Endometrial microvascular endothelial cells (primary cell): ENCODE data around the gene GSTM4. TPM values are rescaled to one million over a fixed set of nuclear protein-coding genes. Genes with fewer than 3 reads are reported as not detected.
"Not testable (repeated sequence)": the region's sequence is repeated elsewhere in the genome, so short reads cannot be mapped to it uniquely, and the experiment has no call there.

Experiments used
- in situ Hi-C: cut with HindIII; loops from 2 replicates; pipeline ENCODE4 v1.10.0; 2017; ENCODE audit warnings: low sequenced_read_pairs, low pct_unique_long_range_greater_than_20kb; ENCODE audit errors: inconsistent ontology term
- total RNA-seq: library from RNA; depleted of rRNA; stranded (reverse); fragments of >200 nt; gene quantifications from one replicate; pipeline ENCODE4 v1.2.3, GENCODE V29; 2015; ENCODE audit errors: inconsistent ontology term

The GSTM4 gene
- total RNA-seq, 1 donor from 2014 or later = 6.6 TPM

DNA sequence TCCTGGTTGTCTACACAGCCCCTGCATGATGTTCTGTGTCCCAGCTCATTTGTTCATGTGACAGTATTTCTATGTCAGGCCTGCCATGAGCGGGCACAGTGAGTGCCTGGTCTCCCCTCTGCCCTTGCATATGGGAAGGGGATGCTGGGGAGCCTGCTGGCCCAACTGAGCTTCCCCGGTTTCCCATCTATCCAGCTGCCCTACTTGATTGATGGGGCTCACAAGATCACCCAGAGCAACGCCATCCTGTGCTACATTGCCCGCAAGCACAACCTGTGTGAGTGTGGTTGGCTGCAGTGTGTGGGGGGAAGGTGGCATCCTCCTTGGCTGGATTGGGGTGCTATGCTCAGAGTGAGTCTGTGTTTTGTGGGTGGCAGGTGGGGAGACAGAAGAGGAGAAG lies 1.5 kb downstream of the GSTM4 start:
- in situ Hi-C loops = no loop called here

DNA sequence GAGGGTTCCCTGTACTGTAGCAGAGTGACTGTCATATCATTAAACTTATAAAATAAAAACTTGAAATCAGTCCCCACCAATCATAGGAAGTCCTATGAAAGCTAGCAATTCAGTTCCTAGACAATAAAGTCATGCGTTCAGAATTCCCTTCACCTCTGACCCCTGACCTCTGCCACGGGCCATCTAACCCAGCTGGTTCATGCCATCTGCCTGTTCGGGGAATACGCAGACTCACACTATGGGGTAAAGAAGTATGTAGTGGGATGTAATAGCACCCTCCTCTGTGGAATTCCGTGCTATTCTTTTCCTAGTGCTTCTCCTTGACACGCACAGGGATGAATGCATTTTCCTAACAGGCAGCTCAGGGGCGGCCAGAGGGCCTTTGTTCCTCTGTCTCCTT lies 2.1 kb downstream of the GSTM4 start:
- in situ Hi-C loops = no loop called here

DNA sequence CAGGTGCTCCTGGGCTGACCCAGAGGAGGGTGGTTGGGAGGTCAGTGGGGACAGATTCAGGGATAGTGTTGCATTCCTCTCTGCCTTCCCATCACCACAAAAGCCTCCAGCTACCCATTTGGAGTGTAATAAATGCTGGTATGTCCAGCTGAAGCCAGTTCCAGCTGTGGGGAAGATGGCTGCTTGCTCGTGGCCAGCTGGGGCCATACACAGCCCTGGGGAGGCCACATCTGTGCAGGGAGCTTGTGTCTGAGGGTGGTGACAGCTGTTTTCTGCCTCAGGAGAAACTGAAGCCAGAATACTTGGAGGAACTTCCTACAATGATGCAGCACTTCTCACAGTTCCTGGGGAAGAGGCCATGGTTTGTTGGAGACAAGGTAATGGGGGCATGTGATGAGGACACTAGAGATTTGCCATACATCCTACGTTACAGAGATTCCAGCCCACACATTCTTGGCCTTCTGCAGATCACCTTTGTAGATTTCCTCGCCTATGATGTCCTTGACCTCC lies 2.7 kb downstream of the GSTM4 start:
- in situ Hi-C loops = no loop called here

DNA sequence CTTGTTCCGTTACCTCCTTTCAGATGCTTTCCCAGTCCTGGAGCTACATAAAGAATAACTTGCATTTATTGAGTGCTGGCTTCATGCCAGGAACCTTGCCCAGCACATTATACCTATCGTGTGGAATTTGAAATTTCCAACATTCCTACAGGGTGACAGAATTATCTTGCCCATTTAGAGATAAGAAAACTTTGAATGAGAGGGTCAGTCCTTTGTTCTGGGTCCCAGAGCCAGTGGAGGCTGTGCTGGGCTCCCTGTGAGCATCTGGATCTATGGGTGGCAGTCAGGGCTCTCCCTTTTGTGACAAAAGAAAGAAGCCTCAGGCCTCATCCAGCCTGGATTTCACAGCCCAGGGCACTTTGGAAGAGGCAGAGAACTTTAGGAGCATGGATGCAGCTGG lies 3.2 kb downstream of the GSTM4 start:
- in situ Hi-C loops = no loop called here

DNA sequence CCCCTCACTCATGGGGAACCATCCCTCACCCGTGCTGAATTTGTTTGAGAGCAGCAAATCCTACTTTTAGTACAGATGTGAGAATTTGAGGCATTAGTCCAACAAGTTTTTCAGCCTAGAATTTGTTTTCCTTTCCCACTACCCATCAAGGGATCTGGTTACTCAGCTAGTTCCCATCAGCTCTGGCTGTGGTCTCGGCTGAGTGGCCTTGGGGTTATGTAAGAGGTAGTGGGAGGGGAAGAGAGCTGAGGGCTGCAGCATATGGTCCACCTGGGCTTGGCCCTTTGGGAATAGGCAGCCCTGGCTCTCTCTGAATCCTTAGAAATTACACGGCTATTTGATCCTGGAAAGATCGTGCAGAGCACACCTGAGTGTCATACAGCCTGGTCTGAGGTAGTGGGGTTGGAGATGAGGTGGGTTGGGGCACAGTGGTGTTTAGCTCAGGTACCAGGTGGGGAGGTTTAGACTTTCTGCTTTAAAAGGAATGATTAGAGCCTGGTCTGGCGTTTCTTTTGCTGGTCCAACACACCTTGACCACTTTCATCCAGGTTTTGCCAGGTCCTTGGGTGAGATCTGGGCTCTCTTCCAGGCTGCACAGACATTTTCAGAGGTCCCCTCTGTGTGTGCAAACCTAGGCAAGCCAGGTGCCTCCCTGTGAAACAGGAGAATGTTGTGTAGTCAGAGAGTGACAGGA lies 4.2 kb downstream of the GSTM4 start:
- in situ Hi-C loops = no loop called here

DNA sequence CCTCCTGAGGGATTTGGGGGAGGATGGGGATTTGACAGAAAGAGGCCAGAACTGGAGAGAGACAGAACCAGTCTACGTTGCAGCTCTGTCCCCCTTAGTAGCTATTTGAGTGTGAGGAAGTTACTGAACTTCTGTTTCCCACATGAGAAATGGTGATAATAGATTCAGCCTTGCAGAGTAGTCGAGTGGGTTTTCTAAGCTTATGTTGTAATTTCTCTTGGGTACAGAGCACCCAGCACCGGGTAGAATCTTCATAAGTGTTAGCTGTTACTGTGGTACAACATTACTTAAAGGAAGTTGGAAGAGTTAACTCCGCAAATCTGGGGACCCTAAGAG lies 4.8 kb downstream of the GSTM4 start:
- in situ Hi-C loops = not testable (repeated sequence)

DNA sequence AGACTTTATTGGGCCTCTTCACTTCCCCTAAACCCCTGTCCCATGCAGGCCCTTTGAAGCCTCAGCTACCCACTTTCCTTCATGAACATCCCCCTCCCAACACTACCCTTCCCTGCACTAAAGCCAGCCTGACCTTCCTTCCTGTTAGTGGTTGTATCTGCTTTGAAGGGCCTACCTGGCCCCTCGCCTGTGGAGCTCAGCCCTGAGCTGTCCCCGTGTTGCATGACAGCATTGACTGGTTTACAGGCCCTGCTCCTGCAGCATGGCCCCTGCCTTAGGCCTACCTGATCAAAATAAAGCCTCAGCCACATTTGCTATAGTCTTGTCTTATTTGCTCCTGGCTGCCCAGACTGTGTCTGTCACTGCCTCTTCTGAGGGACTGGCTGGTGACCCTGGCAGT lies 5.5 kb downstream of the GSTM4 start:
- in situ Hi-C loops = no loop called here

DNA sequence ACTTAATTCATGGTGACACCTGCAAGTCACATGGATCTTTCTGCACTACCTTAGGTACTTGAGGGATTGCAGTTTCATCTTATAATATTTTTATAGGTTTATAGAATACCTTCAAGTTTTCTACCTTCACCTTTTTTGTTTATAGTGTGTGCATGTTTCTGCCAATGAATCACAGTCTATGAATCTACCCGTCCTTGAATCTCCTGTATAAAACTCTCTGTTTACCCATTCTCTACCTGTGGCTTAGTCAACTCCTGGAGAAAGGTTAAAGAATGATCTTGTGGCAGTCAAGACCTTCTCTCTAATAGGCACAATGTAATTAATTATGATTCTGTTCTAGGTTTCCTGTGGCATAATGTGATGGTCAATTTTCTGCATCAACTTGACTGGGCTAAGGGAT lies 8.8 kb downstream of the GSTM4 start:
- in situ Hi-C loops = no loop called here

DNA sequence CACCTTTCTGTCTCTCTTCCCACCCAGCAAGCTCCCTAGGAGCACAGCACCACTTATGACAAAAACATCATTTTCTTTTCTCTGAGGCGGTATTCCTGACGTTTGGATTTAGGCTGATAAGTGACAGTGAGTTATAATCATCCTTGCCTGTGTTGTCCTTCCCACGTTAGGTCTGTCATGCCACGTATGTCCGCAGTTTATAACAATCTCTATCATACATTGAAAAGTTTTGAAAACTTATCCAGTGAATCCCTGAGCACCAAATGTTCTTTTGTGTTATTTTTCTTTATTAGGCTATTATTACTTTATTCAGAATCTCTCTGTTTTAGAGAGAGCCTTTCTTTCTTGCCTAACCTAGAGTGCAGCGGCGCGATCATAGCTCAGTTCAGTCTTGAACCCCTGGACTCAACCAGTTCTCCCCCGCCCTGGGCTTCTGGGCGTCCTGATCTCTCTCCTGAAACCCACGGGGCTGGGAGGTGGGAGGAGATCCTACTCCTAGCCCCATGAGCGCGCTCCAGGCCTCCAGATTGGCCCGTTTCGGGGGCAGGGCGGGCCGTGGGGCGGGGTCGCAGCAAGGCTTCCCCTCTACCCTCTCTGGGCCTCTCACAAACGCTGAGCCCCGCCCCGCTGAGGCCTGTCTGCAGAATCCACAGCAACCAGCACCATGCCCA lies 11.7 kb downstream of the GSTM4 start, which contains the start of gene GSTM2:
TSS of gene GSTM2 (plus strand) at position 606 of the 671 bp plus-strand sequence. CDS start at position 665, 59 bp downstream.
- in situ Hi-C loops = no loop called here

DNA sequence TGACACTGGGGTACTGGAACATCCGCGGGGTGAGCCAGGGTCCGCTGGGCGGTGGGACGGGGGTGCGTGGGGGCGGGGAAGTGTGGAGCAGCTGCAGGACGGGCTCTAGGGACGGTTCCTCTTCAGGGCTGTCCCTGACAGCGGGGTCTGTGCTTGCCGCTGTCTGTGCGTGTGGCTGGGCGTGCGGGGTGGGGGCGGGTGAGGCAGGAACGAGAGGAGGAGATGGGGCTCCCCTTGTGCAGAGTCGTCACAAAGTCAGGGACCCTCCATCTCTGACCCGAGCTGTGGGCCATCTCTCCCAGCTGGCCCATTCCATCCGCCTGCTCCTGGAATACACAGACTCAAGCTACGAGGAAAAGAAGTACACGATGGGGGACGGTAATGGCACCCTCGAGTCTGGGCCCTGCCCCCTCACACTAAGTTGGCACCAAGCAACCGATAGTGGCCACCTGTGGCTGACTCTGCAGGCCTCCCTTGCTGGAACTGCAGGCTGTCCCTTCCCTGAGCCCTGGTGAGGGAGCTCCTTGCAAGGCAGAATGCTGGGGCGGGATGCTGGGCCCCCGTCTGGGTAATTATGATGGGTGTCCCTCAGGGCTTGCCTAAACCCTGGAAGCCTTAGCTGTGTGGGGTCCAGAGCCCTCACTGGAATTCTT lies 12.3 kb downstream of the GSTM4 start:
- in situ Hi-C loops = no loop called here

DNA sequence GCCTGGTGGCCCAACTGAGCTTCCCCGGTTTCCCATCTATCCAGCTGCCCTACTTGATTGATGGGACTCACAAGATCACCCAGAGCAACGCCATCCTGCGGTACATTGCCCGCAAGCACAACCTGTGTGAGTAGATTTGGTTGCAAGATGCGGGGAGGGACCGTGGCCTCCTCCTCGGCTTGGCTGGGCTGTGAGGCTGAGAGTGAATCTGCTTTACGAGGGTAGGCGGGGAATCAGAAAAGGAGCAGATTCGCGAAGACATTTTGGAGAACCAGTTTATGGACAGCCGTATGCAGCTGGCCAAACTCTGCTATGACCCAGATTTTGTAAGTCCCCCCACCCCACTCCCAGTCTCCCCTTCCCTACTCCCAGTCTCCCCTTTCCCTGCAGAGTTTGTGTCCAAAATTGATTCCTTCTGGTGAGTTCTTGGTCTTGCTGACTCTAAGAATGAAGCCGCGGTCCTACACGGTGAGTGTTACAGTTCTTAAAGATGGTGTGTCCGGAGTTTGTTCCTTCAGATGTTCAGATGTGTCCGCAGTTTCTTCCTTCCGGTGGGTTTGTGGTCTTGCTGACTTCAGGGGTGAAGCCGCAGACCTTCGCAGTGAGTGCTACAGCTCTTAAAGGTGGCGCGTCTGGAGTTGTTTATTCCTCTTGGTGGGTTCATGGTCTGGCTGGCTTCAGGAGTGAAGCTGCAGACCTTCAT lies 13.5 kb downstream of the GSTM4 start:
- in situ Hi-C loops = no loop called here

DNA sequence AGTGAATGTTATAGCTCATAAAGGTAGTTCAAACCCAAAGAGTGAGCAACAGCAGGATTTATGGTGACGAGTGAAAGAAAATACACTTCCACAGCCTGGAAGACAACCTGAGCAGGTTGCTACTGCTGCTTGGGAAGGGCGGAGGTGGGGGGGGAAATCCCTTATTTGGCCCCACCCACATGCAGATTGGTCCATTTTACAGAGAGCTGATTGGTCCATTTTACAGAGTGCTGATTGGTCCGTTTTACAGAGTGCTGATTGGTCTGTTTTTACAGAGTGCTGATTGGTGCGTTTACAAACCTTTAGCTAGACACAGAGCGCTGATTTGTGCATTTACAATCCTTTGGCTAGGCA lies 14.0 kb downstream of the GSTM4 start:
- in situ Hi-C loops = not testable (repeated sequence)

DNA sequence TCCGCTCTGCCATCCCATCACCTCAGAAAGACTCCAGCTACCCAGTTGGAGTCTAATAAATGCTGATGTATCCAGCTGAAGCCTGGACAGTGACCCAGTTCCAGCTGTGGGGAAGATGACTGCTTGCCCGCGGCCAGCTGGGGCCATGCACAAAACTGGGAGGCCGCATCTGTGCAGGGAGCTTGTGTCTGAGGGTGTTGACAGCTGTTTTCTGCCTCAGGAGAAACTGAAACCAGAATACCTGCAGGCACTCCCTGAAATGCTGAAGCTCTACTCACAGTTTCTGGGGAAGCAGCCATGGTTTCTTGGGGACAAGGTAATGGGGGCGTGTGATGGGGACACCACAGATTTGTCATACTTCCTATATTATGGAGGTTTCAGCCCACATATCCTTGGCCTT lies 15.2 kb downstream of the GSTM4 start:
- in situ Hi-C loops = no loop called here

DNA sequence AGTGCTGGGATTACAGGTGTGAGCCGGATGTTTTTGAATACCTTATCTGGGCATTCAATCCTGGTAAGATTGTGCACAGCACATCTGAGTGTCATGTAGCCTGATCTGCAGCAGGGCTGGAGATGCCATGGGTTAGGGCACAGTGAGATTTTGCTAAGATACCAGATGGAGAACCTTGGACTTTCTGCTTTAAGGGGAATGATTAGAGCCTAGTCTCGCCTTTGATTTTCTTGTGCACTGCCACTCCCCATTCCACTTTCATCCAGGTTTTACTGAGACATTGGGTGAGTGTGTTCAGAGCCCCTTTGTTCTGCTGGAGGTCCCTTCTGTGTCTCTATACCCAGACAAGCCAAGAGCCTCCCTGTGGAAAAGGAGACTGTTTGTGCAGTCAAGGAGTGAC lies 18.0 kb downstream of the GSTM4 start:
- in situ Hi-C loops = not testable (repeated sequence)

DNA sequence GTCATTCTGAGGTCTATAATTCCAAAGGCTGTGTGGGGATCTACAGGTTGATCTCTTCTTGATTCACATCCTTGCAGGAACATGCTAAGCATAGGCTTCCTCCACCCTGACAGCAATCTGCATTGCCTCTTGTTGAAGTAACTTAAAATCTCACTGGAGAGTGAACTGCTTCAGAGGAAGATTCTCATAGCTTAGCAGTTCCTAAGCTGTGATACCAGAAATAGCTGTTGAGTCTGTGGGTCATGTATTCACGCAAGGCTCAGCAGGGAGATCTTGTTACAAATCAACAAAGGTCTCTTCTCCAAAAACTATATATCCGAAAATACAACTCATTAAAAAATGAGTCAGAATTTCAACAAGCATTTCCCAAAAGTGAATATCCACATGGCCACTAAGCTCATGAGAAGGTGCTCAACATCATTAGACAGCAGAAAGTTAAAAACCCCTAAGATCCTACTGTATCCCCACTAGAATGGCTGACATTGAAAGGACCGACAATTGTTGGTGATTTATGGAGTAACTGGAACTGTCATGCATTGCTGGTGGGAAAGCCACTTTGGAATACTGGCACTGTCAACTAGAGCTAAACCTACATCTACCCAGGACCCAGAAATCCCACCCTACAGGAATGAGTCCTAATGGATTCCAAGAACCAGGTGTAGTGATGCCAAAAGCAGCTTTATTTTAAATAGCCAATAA lies 20.9 kb downstream of the GSTM4 start:
- in situ Hi-C loops = not testable (repeated sequence)

DNA sequence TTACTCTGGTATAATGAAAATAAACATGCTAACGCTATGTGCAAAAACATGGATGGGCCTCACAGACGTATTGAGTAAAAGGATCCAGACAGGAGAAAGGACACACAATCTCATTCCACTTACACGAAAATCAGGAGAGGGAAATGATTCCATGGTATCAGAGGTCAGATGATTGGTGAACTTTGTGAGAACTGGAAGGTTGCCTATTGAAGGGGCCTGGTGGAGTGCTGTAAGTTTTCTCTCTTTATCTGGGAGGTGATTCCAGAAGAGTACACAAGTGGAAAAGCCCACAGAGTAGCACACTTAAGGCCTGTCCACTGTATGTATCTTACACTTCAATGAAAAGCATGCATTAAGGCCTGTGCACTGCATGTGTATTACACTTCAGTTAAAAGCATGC lies 21.6 kb downstream of the GSTM4 start:
- in situ Hi-C loops = no loop called here

DNA sequence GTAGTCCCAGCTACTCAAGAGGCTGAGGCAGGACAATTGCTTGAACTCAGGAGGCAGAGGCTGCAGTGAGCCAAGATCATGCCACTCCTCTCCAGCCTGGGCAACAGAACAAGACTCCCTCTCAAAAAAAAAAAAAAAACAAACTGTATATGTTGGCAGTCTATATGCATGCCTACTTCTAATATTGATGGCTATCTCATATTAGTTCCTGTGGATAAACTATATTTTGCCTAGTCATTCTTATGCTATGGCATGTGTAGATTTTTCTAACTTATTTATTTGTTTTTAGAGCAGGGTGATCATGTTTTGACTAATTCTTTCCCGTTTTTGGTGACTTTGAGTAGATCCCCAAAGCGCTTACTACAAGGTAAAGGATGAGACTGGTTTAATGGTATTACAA lies 22.7 kb downstream of the GSTM4 start:
- in situ Hi-C loops = not testable (repeated sequence)

DNA sequence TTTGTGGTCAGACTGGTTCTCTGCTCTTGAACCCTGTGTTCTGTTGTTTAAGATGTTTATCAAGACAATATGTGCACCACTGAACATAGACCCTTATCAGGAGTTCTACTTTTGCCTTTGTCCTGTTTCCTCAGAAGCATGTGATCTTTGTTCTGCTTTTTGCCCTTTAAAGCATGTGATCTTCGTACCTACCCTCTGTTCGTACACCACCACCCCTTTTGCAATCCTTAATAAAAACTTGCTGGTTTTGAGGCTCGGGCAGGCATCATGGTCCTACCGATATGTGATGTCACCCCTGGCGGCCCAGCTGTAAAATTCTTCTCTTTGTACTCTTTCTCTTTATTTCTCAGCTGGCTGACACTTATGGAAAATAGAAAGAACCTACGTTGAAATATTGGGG lies 28.9 kb downstream of the GSTM4 start:
- in situ Hi-C loops = not testable (repeated sequence)

DNA sequence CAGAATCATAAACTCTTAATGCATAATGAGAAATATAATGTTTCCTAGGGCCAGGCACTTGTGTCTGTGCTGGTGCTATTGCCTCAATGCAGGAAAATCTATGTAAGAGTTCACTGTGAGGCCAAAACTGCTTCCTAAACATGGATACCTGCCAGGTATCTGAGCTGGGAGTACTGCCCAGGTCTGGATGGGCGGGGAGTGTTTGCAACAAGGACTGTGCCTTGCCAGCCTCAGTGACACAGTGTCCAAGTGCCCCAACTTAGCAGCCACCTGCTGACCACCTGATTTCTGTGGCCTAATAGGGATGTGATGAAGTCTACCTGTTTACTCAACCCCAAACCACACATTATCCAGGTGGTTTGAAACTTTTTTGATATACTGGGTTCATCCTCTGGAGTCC lies 29.5 kb downstream of the GSTM4 start:
- in situ Hi-C loops = not testable (repeated sequence)
